Breast epithelium (tissue), 3 donors: ENCODE measurements around the gene TMEM120A.

Source experiments
- POLR2A ChIP-seq: fragments of 450-650 bp; IDR thresholded peaks from one replicate; pipeline ENCODE4 v1.6.1; 2016; ENCODE audit warnings: antibody characterized with exemption, mild to moderate bottlenecking, moderate library complexity
- POLR2AphosphoS5 ChIP-seq, 3 donors: sonication (generic); formaldehyde crosslinking; IDR thresholded peaks; one replicate each; pipeline ENCODE4 v1.6.1; 2017; ENCODE audit warnings: antibody characterized with exemption in 3 of 3

- TF ChIP-seq POLR2AphosphoS5 (IDR thresholded peaks at IDR 0.05) = no peak
- no peak for TF ChIP-seq POLR2A
Measured at GRCh38 chr7:75958802-75959543, 35.4 kb downstream of the TMEM120A start.
